GM18907 (cell line): ENCODE results near the gene CENPB.

ENCODE experiments used
- ATAC-seq: cut with Tn5 transposase; IDR thresholded peaks from one replicate; pipeline ENCODE4 v1.9.1; 2021; ENCODE audit warnings: mild to moderate bottlenecking, moderate library complexity; ENCODE audit not compliant: unreplicated experiment

Gene CENPB

DNA sequence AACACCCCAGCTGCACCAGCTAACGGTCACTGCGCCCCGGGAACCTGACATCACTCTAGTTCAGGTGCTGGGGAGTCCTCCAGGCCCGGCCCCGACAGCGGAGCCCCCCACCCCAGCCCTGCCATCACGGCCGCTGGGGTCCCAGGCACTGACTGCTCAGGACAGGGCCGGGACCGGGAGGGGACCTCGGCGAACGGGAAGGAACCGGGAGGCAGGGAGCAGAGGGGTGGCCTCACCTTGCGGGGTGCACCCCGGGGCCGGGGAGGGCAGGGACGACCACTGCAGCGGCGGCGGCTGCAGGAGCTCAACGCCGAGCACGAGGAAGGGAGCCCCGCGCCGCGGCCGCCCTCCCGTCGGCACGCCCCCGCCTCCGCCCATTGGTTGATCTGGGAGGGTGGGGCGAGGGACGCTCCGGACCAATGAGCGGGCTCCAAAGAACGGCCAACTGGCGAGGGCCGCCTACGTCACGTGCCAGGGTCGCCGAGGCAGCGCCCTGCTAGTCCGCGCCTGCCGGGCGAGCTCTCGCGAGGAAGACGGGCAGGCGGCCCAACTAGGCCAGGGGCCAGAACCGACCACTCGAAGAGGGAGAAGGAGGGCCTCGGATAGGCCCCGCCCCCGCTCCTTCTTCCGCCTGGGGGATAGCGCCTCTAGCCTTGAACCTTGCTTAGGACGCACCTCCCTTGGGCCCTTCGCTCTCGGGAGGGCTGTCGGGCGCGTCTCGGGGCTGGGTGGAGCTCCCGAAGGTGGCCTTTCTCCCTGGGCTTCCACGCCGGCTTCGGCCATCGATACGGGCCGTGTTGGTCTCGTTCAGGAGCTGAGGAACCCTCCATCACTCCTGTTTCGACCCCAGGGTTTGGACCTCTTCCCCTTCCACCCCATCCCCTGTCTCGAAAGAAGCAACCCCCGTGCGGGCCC, 18.9 kb downstream of the CENPB start, which contains the start of gene ADISSP:
Gene ADISSP, minus strand, starts transcription at position 327 of the 915 bp plus-strand sequence. CDS start 7,653 bp downstream, outside the sequence.
- ATAC-seq: peak; percentile 96

GRCh38 chr20:3767110-3767426, 19.5 kb downstream of the CENPB start:
- no peak for ATAC-seq

DNA sequence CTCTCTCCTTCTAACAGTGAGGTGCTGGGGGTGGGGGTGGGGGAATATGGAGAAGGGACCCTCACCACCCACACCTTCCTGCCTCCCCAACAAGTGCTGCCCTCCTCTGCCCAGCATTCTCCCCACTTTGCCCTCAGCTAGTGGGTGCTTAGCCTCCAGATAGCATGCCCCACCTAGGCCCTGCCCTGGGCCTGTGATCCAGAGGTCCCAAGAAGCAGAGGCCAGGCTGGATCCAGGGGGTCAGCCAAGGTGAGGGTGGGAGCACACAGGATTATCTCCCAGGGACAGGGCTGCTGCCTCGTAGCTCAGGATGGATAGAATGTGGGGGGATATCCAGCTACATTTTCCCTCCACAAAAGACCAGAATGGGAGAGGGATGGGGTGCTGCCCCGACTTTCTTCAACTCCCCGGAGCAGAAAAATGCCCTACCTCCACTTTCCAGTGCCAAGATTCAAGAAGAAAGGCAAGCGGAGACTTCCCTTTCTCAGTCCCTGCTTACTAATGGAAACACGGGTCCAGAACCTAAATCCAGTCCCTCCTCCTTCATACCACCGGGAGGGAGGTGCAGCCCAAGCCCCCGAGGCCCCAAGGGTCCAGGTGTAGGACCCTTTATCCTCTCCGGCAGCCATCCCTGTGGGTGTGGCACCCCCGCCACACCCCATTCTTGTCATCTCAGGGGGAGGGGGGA, 20.0 kb downstream of the CENPB start:
- no peak for ATAC-seq

GRCh38 chr20:3765171-3765882, 21.2 kb downstream of the CENPB start:
- ATAC-seq: no peak

GRCh38 chr20:3764659-3765058, 21.9 kb downstream of the CENPB start:
- ATAC-seq: no peak

DNA sequence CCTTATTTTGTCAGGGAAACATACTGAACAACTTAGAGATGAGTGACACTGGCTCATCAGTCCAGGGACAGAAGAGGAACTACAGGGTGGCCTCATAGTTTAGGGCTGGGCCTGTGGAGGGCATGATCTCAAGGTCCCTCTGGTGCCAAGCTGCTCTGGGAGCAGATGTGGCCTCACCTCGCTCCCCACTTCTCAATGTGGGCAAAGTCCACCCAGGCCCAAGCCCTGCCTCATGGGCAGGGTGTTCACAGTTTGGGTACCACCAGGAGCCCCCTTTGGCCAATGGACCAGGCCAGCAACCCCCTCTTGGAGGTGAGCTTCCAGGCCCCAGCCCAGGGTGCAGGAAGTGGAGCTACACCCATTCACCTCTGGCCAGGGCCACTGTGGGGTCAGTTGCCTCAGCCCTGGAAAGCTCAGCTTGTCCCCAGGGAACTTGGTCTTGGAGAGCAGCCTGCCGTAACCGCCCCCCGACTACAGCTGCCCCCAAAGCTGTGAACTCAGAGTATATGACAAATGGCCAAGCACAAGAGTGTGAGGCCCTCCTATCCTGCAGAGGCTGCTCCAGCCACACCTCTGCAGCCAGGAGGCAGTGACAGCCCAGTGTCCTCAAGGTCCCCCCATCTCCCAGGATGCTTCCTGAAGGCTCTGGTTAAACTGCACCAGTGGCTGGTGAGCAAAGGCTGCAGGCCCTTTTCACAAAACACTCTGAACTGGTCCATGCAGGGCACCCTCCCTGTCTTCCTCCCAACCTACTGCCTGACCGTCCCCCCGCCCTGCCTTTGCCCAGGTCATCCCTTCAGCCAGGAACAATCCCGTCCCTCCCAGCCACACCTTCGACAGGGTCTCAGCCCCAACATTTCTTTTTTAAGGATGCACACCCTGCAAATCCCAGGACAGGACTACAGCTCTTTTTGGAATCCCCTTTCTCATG, 22.6 kb downstream of the CENPB start:
- ATAC-seq: no peak

- no peak for ATAC-seq
Observed at GRCh38 chr20:3760655-3761348, 25.7 kb downstream of the CENPB start.

- ATAC-seq: no peak
Observed at GRCh38 chr20:3759884-3760283, 26.7 kb downstream of the CENPB start.

DNA sequence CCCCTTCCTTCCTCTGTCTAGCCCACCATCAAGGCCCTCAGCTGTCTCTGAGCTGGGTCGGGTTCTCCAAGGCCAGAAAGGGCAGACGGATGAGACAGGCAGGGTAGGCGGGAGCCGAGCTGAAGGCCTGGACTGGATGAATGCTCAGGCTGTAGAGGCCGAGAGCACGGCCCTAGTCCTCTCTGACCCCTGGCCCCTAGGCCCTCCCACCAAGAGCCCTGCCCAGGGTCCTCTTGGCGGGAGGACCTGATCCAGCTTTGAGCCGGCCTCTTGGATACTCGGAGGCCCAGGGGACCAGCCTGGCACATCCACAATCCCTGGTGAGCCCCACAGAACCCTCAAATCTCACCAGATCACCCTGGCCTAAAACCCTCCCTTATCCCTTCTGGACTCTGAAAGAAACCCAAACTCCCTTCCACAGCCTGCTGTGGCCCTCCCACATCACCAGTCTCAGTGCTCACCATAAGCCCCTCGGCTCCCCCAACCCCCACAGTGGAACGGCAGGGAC, 27.2 kb downstream of the CENPB start:
- ATAC-seq: no peak

DNA sequence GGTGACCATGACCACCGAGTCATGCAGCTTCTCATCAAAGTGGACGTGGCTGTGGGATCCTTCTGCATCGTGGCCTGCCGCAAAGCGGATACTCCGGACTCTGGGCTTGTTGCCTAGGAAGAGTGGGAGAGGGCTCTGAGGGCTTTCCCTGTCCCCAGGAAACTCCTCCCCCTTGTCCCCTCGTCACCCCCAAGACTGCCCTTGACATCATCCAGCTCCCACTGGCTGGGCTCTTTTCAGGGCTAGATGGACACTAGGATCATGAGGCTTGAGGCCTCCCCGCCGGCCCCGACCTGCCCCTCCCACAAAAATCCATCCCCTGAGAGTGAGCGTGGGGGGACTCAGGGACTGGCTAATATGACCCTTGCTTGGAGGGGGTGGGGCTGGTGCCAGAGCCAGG, 28.0 kb downstream of the CENPB start:
- ATAC-seq: no peak

- no peak for ATAC-seq
Observed at GRCh38 chr20:3757268-3757667, 29.3 kb downstream of the CENPB start.

DNA sequence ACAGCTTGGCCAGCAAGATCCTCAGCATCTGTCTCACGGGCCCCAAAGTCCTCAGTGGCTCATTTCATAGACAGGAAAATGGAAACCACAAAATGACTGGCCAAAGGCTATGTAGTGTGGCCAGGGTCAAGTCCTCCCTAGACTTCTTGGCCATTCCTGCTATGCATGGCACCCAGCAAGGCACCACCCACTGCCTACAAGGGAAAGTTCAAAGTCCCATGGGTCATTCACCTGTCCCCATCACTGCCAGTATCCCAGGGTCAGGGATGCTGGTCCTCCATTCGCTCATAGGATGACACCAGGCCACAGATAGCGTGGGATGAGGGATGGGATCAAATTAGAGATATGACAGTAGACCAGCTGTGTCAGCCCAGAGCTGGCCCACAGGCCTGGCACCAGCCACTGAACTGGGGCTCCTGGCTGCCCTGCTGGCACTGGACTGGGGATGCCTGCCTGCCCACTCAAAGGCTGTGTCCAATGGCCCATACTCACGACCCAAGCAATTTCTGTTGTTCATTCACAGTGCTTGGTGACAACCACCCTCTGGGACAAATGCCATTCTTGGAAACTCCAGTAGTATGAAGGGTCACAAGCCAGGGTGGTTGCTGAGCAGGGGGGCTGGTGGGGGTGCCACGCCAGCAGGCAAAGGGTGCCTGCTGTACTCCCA, 30.6 kb downstream of the CENPB start:
- no peak for ATAC-seq

DNA sequence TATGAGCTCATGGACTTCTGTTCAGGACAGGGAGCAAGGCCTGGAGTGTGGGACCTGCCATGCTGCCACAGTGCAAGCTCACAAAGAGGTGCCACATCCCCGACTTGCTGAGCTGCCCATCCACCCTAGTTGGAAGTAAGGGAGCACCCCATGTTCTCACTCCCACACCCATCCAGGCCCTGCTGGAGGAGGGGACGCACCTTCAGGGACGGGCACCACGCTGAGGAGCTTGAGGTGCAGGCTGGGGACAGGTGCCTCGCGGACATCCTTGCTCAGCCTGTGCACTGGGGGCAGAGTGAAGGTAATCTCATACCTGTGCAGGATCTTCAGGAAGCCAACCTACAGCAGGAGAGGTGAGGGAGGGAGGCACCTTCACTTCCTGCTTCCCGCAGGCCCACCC, 31.3 kb downstream of the CENPB start:
- no peak for ATAC-seq

DNA sequence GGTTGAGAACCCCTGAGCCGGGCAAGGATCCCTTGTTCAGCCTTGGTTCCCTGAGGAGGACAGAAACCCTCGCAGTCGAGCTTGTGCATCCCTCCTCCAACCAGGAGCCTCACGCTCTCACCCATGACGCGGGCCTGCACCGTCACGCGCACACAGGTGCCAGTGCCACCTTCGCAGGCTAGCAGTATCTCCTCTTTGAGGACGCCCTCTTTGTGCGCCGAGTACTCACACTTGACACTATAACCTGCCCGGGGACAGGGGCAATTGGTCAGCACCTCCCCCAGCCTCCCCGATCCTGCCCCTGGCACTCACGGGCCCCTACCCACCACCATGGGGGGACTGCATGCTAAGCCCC, 32.3 kb downstream of the CENPB start:
- ATAC-seq: no peak

DNA sequence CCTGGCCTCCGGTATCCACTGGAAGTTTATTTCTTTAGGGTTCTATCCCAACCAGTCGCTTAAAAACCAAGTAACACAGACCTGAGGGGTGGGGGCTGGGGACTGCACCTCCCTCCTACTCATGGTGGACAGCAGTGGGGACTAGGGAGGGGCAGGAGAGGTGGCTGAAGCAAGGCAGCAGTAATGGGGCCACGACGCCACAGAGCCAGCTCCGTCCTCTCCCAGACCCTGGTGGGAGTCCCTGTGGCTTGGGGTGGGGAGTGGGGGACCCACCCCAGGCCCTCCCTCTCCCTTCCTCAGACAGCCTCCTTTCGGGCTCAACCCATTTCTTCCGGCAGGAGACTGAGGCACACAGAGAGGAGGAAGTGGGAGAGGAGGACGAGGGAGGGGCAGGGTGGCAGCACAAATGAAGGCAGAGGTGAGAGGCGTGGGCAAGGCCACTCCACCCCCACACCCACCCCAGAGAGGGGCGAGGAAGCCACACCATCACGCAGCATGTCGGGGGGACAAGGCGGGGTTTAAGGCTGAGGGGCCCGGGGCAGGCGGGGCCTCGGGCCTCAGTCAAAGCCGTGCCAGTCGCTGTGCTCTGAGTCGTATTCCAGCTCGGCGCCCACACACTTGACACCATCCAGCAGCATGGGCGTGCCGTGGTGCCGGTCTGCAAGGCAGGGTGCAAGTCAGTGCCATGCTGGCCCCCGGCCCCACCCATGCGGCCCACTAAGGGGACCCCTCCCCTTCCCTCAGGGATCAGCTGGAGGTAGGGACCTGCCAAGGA, 32.9 kb downstream of the CENPB start:
- no peak for ATAC-seq

DNA sequence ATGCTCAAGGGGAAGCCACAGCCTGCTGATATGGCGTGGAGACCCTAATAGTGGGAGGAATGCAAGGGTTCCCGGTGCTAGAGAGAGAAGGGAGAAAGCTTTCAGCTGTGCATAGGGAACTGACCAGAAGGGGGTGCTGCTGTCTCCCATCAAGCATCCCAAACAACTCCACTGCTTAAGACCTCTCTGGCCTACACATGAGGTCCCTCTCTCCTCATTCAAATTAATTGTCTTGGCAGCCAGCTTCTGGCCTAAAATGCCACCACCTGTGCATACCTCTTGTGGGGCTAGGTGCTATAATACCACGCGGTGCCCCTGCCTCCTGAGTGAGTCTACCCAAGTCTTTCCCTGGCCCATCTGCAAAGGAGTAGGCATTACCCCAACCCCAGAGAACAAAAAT, 33.4 kb downstream of the CENPB start:
- no peak for ATAC-seq

DNA sequence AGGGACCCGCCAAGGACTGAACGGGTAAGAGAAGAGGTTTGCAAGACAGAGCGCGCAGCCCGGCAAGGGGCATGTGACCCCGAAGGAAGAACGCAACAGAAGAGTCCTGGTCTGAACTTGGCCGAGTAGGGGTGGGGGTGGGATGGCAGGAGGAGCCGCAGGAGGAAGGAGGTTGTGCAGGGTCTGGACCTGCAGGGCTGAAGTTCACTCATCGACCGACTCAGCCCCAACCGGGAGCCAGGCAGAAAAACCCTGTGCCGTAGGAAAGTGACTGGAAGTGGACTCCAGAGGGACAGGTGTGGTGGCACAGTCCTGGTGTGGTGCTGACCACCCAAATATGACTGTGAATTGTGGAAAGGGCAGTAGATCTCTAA, 34.2 kb downstream of the CENPB start:
- no peak for ATAC-seq

DNA sequence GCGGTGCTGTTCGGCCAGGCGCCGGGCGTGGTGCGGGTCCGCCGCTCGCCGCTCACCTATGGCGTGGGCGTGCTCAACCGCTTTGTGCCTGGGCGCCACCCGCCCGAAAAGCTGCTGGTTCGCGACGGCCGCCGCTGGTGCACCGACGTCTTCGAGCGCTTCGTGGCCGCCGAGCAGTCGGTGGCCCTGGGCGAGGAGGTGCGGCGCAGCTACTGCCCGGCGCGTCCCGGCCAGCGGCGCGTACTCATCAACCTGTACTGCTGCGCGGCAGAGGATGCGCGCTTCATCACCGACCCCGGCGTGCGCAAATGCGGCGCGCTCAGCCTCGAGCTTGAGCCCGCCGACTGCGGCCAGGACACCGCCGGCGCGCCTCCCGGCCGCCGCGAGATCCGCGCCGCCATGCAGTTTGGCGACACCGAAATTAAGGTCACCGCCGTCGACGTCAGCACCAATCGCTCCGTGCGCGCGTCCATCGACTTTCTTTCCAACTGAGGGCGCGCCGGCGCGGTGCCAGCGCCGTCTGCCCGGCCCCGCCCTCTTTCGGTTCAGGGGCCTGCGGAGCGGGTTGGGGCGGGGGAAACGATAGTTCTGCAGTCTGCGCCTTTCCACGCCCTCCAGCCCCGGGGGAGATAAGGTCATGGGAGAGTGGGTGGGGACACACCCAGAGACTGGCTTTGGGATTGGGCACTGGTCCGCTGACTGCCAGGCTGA, 34.7 kb downstream of the CENPB start:
- ATAC-seq: no peak
